ENCODE results near the gene JTB. TPM values are rescaled to one million over a fixed set of nuclear protein-coding genes. Genes with fewer than 3 reads are reported as not detected.

The JTB gene
- total RNA-seq = 10 to 100 TPM; 49.4 to 94.7 (median 56.8) TPM
- 100 to 1,000 TPM in 1 of 2 donors, 10 to 100 TPM in 1; 80.9 to 225 TPM for polyA plus RNA-seq
- long read RNA-seq, donor 1, transcript JTB-201 (5 exons, 1,287 nt) = major isoform, 64 of 75 reads
- long read RNA-seq, donor 1, partial matches to known transcripts = 4 of 75 reads
- long read RNA-seq, donor 1, other reads (novel, unspliced or antisense) = 7 of 75 reads
- long read RNA-seq, donor 2, transcript JTB-201 (5 exons, 1,287 nt) = major isoform, 52 of 65 reads
- long read RNA-seq, donor 2, partial matches to known transcripts = 6 of 65 reads
- long read RNA-seq, donor 2, other reads (novel, unspliced or antisense) = 4 of 65 reads
- long read RNA-seq, donor 3, transcript JTB-201 (5 exons, 1,287 nt) = major isoform, 38 of 47 reads
- long read RNA-seq, donor 3, partial matches to known transcripts = 2 of 47 reads
- long read RNA-seq, donor 3, other reads (novel, unspliced or antisense) = 4 of 47 reads

- intact Hi-C loops (cut with DNase I) = no loop called here
- DNase-seq (peak; percentile 87 to 91), ATAC-seq (peak; percentile 93 to 97 (median 95))
- Histone ChIP-seq H3K4me1 (peaks cover 7 to 47% (median 19%) of the 10 kb centered on the region in 9 donors), H3K27me3 (no peaks in the 10 kb centered on the region), H3K9me3 (no peaks in the 10 kb centered on the region), H3K36me3 (peaks cover 0 to 71% (median 28%) of the 10 kb centered on the region in 9 donors), H3K4me3 (peak within 1 kb of the TSS; percentile 69 to 99 (median 94)), H3K27ac (peak within 1 kb of the TSS; percentile 79 to 98 (median 96))
- TF ChIP-seq, protein P1, sequence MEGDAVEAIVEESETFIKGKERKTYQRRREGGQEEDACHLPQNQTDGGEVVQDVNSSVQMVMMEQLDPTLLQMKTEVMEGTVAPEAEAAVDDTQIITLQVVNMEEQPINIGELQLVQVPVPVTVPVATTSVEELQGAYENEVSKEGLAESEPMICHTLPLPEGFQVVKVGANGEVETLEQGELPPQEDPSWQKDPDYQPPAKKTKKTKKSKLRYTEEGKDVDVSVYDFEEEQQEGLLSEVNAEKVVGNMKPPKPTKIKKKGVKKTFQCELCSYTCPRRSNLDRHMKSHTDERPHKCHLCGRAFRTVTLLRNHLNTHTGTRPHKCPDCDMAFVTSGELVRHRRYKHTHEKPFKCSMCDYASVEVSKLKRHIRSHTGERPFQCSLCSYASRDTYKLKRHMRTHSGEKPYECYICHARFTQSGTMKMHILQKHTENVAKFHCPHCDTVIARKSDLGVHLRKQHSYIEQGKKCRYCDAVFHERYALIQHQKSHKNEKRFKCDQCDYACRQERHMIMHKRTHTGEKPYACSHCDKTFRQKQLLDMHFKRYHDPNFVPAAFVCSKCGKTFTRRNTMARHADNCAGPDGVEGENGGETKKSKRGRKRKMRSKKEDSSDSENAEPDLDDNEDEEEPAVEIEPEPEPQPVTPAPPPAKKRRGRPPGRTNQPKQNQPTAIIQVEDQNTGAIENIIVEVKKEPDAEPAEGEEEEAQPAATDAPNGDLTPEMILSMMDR (IDR thresholded peaks at IDR 0.05) = peak in 1 of 9 donors; percentile 11
- 0 to 1% methylated on average over 72 to 75 of the region's 75 CpGs for WGBS, 2 donors
Measured at GRCh38 chr1:153977250-153978240, at the start of gene JTB. Gene JTB (minus strand): TSS chr1:153977674. CDS start chr1:153977252, 422 bp downstream.

DNA sequence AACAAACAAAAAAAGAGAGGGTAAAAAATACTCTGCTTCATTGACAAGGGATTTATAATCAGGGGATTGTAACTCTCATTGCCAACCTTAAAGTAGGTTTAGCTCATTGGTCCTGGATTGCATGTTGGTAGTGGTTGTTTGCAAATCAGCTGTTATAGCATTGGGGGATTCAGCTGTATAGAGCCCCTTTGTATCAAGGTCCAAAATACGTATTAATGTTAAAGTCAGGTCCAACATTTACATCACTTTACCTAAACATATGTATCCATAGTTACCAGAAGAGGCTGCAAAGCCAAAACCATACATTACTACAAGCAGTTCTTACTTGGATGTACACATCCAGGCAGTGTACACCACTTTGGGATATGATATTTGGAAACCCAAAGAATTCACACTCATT, 42.5 kb upstream of the JTB start:
- Histone ChIP-seq H3K27me3 (no peaks in the 10 kb centered on the region), H3K9me3 (no peaks in the 10 kb centered on the region), H3K27ac (no peak overlapping the region), H3K4me1 (no peaks in the 10 kb centered on the region), H3K36me3 (no peaks in the 10 kb centered on the region), H3K4me3 (no peak overlapping the region)
- intact Hi-C loops (cut with DNase I) = no loop called here
- TF ChIP-seq, protein P1 (IDR thresholded peaks at IDR 0.05) = no peak
- ATAC-seq = no peak
- DNase-seq = no peak
- WGBS, 2 donors = 84 to 95% methylated on average over 1 of the region's 1 CpG

DNA sequence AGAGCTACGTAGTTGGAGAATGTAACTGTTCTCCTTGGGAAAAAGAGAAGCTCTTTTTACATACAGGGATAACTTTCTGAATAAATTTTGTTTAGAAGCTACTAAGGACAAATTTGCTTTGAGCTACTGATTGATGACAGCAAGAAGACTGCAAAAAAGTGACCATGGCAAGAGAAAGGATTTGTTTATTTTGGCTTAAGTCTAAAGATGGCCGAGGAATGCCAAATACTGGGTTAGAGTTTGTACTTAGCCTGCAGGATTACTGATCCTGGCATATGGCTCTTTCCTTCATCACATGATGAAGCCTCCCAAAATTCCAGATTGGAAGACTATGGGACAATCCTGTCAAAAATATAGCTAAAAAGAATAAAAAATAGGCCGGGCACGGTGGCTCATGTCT, 41.8 kb upstream of the JTB start:
- Histone ChIP-seq H3K9me3 (no peaks in the 10 kb centered on the region), H3K4me3 (no peak overlapping the region), H3K27me3 (no peaks in the 10 kb centered on the region), H3K36me3 (no peaks in the 10 kb centered on the region), H3K27ac (no peak overlapping the region), H3K4me1 (no peaks in the 10 kb centered on the region)
- WGBS, 2 donors = 81% methylated on average over 4 of the region's 4 CpGs
- ATAC-seq = no peak
- DNase-seq = no peak
- TF ChIP-seq, protein P1 (IDR thresholded peaks at IDR 0.05) = no peak
- intact Hi-C loops (cut with DNase I) = no loop called here
